ENCODE measurements around the gene SESN1. TPM values are rescaled to one million over a fixed set of nuclear protein-coding genes. Genes with fewer than 3 reads are reported as not detected.

Gene SESN1
- total and polyA plus RNA-seq, 9 of the 15 experiments (the other 6 are each of a cell fraction or from before 2014, with no cell fraction given), result 3.1 to 13.0 (median 7.4) TPM

GRCh38 chr6:109013656-109014305 lies 80.9 kb downstream of the SESN1 start:
- ATAC-seq (no peak), FAIRE-seq (no peak), DNase-seq (ENCODE audit: extremely low read depth in 1 of 4, low spot score in 3 of 4) (no peak)
- H4K20me1 ChIP-seq (replicated peaks; ENCODE audit: control insufficient read depth, insufficient read depth, low read length), result no peaks in the 10 kb centered on the region
- no peaks in the 10 kb centered on the region for H3K9me1 ChIP-seq (ENCODE audit: control insufficient read depth, insufficient read depth, low read length)
- in situ Hi-C loops (cut with MboI) (no loop called here), intact Hi-C loops (cut with micrococcal nuclease) (no loop called here)
- H3K36me3 ChIP-seq (ENCODE audit: control insufficient read depth, insufficient read depth, low read length), result no peaks in the 10 kb centered on the region
- no peaks in the 10 kb centered on the region for H3K27me3 ChIP-seq (ENCODE audit: control insufficient read depth in 2 of 2, insufficient read depth in 2 of 2, low read length in 2 of 2)
- peaks cover 10% of the 10 kb centered on the region; the same call in 1 of the 3 replicates for H3K79me2 ChIP-seq (ENCODE audit: control insufficient read depth, insufficient read depth, low read length)
- no peak overlapping the region for H3K9ac ChIP-seq (ENCODE audit: insufficient read depth in 1 of 2, low read depth in 2 of 2, low read length in 2 of 2)
- peak; percentile 32; the same call in 1 of the 2 replicates for TF ChIP-seq C11orf30 (IDR thresholded peaks at IDR 0.05; ENCODE audit: low read depth)
- TF ChIP-seq SETDB1 (IDR thresholded peaks at IDR 0.05; ENCODE audit: low read length), result no peak
- no peaks in the 10 kb centered on the region for H3K9me3 ChIP-seq (replicated peaks; ENCODE audit: control insufficient read depth, insufficient read depth, low read depth, low read length)
- BruUV-seq (replicated peaks), result no TSS peak
- H2AFZ ChIP-seq (ENCODE audit: low read depth, low read length), result no peak overlapping the region
- 18% methylated on average over 2 of the region's 2 CpGs for WGBS (ENCODE audit: insufficient coverage, low coverage, missing lambda C conversion rate)
- ChIA-PET POLR2A (interaction anchor here (0.6 to 0.7 kb wide), 2 partner anchors 474 to 1871 kb away, joined by 4 to 5 read pairs; no protein-coding TSS in a partner anchor), CTCF (ENCODE audit: low intra/inter-chr PET ratio) (interaction anchor here (0.5 to 0.7 kb wide), 2 partner anchors 9 to 155 kb away, joined by 3 read pairs; no protein-coding TSS in a partner anchor)
- no peak overlapping the region for H3K27ac ChIP-seq (ENCODE audit: extremely low read depth, low read depth, low read length)
- peaks cover 5 to 11% of the 10 kb centered on the region in 2 experiments for H3K4me1 ChIP-seq (replicated peaks in 1 of 2; ENCODE audit: control insufficient read depth in 2 of 2, insufficient read depth in 2 of 2, low read length in 2 of 2)
- no peak overlapping the region for H3K4me2 ChIP-seq (ENCODE audit: insufficient read depth, low read length)
- H3K4me3 ChIP-seq, result no peak overlapping the region

- Histone ChIP-seq H3K9me1 (ENCODE audit: control insufficient read depth, insufficient read depth, low read length) (no peaks in the 10 kb centered on the region), H3K9ac (ENCODE audit: insufficient read depth in 1 of 2, low read depth in 2 of 2, low read length in 2 of 2) (peak overlapping the region in 1 of 2 experiments; percentile 85; a peak in 1 of 4 replicates), H3K27me3 (ENCODE audit: control insufficient read depth in 2 of 2, insufficient read depth in 2 of 2, low read length in 2 of 2) (no peaks in the 10 kb centered on the region), H3K9me3 (replicated peaks; ENCODE audit: control insufficient read depth, insufficient read depth, low read depth, low read length) (no peaks in the 10 kb centered on the region), H3K27ac (ENCODE audit: extremely low read depth, low read depth, low read length) (no peak overlapping the region), H4K20me1 (replicated peaks; ENCODE audit: control insufficient read depth, insufficient read depth, low read length) (no peaks in the 10 kb centered on the region), H2AFZ (ENCODE audit: low read depth, low read length) (no peak overlapping the region), H3K79me2 (ENCODE audit: control insufficient read depth, insufficient read depth, low read length) (peaks cover 10% of the 10 kb centered on the region; the same call in 1 of the 3 replicates), H3K36me3 (ENCODE audit: control insufficient read depth, insufficient read depth, low read length) (no peaks in the 10 kb centered on the region), H3K4me2 (ENCODE audit: insufficient read depth, low read length) (0 out of 2 replicates have a peak overlapping the region, but pooled peaks have one; percentile 36), H3K4me1 (replicated peaks in 1 of 2; ENCODE audit: control insufficient read depth in 2 of 2, insufficient read depth in 2 of 2, low read length in 2 of 2) (peaks cover 6 to 11% of the 10 kb centered on the region in 2 experiments), H3K4me3 (no peak overlapping the region)
- ChIA-PET CTCF (ENCODE audit: low intra/inter-chr PET ratio) (no interaction called here), POLR2A (interaction anchor here (1.2 to 1.5 kb wide), 2 partner anchors 8 to 27 kb away, joined by 3 read pairs; no protein-coding TSS in a partner anchor)
- intact Hi-C loops (cut with micrococcal nuclease), result no loop called here
- no peak for DNase-seq (ENCODE audit: extremely low read depth in 1 of 4, low spot score in 3 of 4)
- no TSS peak for BruUV-seq (replicated peaks)
- in situ Hi-C loops (cut with MboI), result no loop called here
- no peak for ATAC-seq
- WGBS (ENCODE audit: insufficient coverage, low coverage, missing lambda C conversion rate), result 37% methylated on average over 2 of the region's 2 CpGs
- FAIRE-seq, result peak; percentile 78
- TF ChIP-seq TEAD4 (IDR thresholded peaks at IDR 0.05; ENCODE audit: low read length), result no peak
- no peak for TF ChIP-seq TEAD4 (CRISPR knock-in tag; IDR thresholded peaks at IDR 0.05; ENCODE audit: borderline replicate concordance)
- TF ChIP-seq, protein P1, sequence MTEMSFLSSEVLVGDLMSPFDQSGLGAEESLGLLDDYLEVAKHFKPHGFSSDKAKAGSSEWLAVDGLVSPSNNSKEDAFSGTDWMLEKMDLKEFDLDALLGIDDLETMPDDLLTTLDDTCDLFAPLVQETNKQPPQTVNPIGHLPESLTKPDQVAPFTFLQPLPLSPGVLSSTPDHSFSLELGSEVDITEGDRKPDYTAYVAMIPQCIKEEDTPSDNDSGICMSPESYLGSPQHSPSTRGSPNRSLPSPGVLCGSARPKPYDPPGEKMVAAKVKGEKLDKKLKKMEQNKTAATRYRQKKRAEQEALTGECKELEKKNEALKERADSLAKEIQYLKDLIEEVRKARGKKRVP (CRISPR knock-in tag; IDR thresholded peaks at IDR 0.05), result peak; percentile 78
- 0 out of 4 replicates have a peak, but pooled peaks of 1 of the 2 experiments have one; percentile 15 for TF ChIP-seq FOXA3 (CRISPR knock-in tag; conservative IDR thresholded peaks at IDR 0.05 in 1 of 2, IDR thresholded peaks at IDR 0.05 in 1 of 2)
- no peak for TF ChIP-seq SIN3A (IDR thresholded peaks at IDR 0.05; ENCODE audit: borderline replicate concordance in 2 of 2, control insufficient read depth in 1 of 2, low read depth in 2 of 2, low read length in 2 of 2)
- no peak for TF ChIP-seq RUNX1 (IDR thresholded peaks at IDR 0.05; ENCODE audit: low read depth)
- peak; percentile 32 for TF ChIP-seq MEIS2 (IDR thresholded peaks at IDR 0.05; ENCODE audit: partially characterized antibody)
- TF ChIP-seq SPI1 (IDR thresholded peaks at IDR 0.05; ENCODE audit: borderline replicate concordance, low read depth, low read length), result no peak
- no peak for TF ChIP-seq HEY1 (CRISPR knock-in tag; IDR thresholded peaks at IDR 0.05; ENCODE audit: borderline replicate concordance)
- no peak for TF ChIP-seq NFRKB (IDR thresholded peaks at IDR 0.05; ENCODE audit: low read depth)
- TF ChIP-seq THRAP3 (IDR thresholded peaks at IDR 0.05; ENCODE audit: borderline replicate concordance), result no peak
- TF ChIP-seq ZNF316 (IDR thresholded peaks at IDR 0.05), result 0 out of 2 replicates have a peak, but pooled peaks have one; percentile 27
Measured at GRCh38 chr6:109010705-109011102, 83.9 kb downstream of the SESN1 start.
